T-cell (primary cell): Measurements from ENCODE around the gene MTA1. TPM values are rescaled to one million over a fixed set of nuclear protein-coding genes. Genes with fewer than 3 reads are reported as not detected.

Source experiments
- ATAC-seq, 4 experiments: fragments of 200-7000 bp in 3 of 4; fragments of 150-1000 bp in 1 of 4; cut with Tn5 transposase; replicated peaks in 1 of 4; 1 replicate in 3 of 4; 2 replicates in 1 of 4; pipeline ENCODE4 v1.10.0; 2021; ENCODE audit warnings: moderate library complexity in 3 of 4, mild to moderate bottlenecking in 2 of 4, moderate number of reproducible peaks in 1 of 4
- CTCF ChIA-PET, 2 donors: fragments of 300-600 bp; sonication (Branson Sonifier 250); formaldehyde crosslinking; loops; one replicate each; lab custom pipeline; 2022; ENCODE audit warnings: antibody characterized with exemption in 2 of 2; lab: Charles Lee
- POLR2A ChIA-PET, 2 donors: fragments of 300-600 bp; sonication (Branson Sonifier 250); formaldehyde crosslinking; loops; one replicate each; lab custom pipeline; 2022; ENCODE audit warnings: antibody characterized with exemption in 2 of 2; lab: Charles Lee
- DNase-seq, 35 experiments: peaks; one replicate each; pipeline versions ENCODE4 v3.0.0 to v3.0.0-alpha.2; 2013 to 2023
- H3K27ac ChIP-seq: one replicate; pipeline ENCODE4 v1.5.1; 2013; ENCODE audit warnings: low read length
- H3K27me3 ChIP-seq, 2 experiments: replicated peaks in 1 of 2; 1 replicate in 1 of 2; 2 replicates in 1 of 2; pipeline versions ENCODE4 v1.6.1 to v1.7.0; 2013; ENCODE audit warnings: low read length in 1 of 2, mixed read lengths in 1 of 2; ENCODE audit not compliant: control insufficient read depth in 2 of 2, insufficient read depth in 2 of 2; ENCODE audit errors: extremely low read depth in 1 of 2
- H3K36me3 ChIP-seq, 2 donors: 1 replicate in 1 of 2; 2 replicates in 1 of 2; pipeline versions ENCODE4 v1.6.1 to v1.7.0; 2013; ENCODE audit warnings: low read length in 1 of 2; ENCODE audit not compliant: control insufficient read depth in 2 of 2, insufficient read depth in 1 of 2; ENCODE audit errors: extremely low read depth in 1 of 2
- H3K4me1 ChIP-seq, 2 experiments: 1 replicate in 1 of 2; 2 replicates in 1 of 2; pipeline versions ENCODE4 v1.6.1 to v1.7.0; 2013; ENCODE audit warnings: low read length in 2 of 2, mixed read lengths in 1 of 2; ENCODE audit not compliant: insufficient read depth in 2 of 2, control insufficient read depth in 1 of 2; ENCODE audit errors: extremely low read depth in 1 of 2
- H3K4me3 ChIP-seq, 2 donors: 1 replicate in 1 of 2; 2 replicates in 1 of 2; pipeline versions ENCODE4 v1.5.1 to v1.7.0; 2013; ENCODE audit warnings: mild to moderate bottlenecking in 2 of 2, low read length in 1 of 2, moderate library complexity in 1 of 2; ENCODE audit not compliant: control insufficient read depth in 1 of 2; ENCODE audit errors: extremely low read depth in 1 of 2
- H3K9me3 ChIP-seq: 2 replicates; pipeline ENCODE4 v1.7.0; 2013
- H3K27ac Mint-ChIP-seq, 2 donors: one replicate each; pipeline ENCODE4 v1.8.0; 2020 to 2021; ENCODE audit warnings: mild to moderate bottlenecking in 2 of 2, mixed read lengths in 2 of 2
- H3K27me3 Mint-ChIP-seq, 2 donors: one replicate each; pipeline ENCODE4 v1.8.0; 2021 to 2022; ENCODE audit warnings: mixed read lengths in 2 of 2
- H3K36me3 Mint-ChIP-seq: one replicate; pipeline ENCODE4 v1.8.0; 2021; ENCODE audit warnings: mixed read lengths
- H3K4me1 Mint-ChIP-seq, 3 donors: one replicate each; pipeline ENCODE4 v1.8.0; 2020 to 2022; ENCODE audit warnings: mixed read lengths in 3 of 3, mild to moderate bottlenecking in 1 of 3
- H3K4me3 Mint-ChIP-seq, 3 donors: one replicate each; pipeline ENCODE4 v1.8.0; 2020 to 2022; ENCODE audit warnings: mild to moderate bottlenecking in 3 of 3, mixed read lengths in 3 of 3, moderate library complexity in 3 of 3
- H3K9me3 Mint-ChIP-seq, 3 donors: one replicate each; pipeline ENCODE4 v1.8.0; 2020 to 2022; ENCODE audit warnings: mixed read lengths in 3 of 3
- WGBS: methylation state at CpG from one replicate; pipeline ENCODE4 v1.1.5; 2013; ENCODE audit warnings: missing lambda C conversion rate; ENCODE audit not compliant: insufficient coverage; 5-methylcytosine and 5-hydroxymethylcytosine counted together
- total RNA-seq, 35 experiments: library from RNA in 6 of 35; stranded (reverse) in 6 of 35; fragments of 120-200 nt in 1 of 35; gene quantifications; one replicate each; pipeline versions ENCODE4 v1.2.1 to v1.2.4 and lab custom pipeline; 2013 to 2026

The MTA1 gene
- total RNA-seq, 5 donors from 2014 or later (not counting 1 experiment from before 2014, with no cell fraction given) = 111 to 152 (median 141) TPM

DNA sequence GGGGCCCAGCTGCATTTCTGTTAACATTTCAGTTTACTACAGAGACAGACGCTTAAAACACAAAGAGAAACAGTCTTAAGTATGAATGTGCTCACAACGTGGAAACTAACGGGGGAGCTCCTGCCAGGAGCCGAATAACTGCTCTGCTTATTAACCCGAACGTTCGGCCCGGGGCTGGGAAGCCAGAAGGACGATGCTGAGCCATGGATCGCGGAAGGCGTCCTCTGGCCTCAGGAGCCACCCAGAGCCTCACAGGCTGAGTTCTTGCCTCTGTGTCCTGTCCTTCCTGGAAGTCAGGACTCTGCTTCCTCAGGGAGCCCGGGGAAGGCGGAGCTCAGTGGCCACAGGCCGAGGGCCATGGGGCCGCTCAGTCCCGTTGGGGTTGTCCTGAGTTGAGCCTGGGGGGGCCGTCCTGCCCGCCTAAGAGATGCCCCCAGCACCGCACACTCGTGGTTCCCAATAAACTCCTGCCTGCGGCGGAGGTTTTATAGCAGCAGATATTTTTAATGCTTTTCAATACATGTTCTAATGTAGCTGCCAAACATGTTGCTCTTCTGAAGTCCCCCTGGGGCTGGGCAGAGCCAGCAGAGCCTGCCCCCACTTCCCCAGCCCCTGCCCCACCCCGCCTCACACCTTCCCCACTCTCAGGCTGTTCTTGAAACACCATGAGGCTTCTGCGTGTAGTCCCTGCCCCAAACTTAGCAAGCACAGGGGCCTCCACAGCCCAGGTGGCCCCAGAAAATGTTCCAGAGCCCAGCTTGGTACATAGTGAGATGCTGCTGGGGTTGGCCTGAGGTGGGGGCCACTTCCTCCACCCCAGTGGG, 24.7 kb upstream of the MTA1 start:
- no peak for ATAC-seq
- Histone ChIP-seq H3K27me3 (no peaks in the 10 kb centered on the region), H3K4me3 (no peak overlapping the region), H3K36me3 (no peaks in the 10 kb centered on the region), H3K27ac (no peak overlapping the region), H3K4me1 (peaks cover 6 to 27% of the 10 kb centered on the region in 2 experiments), H3K9me3 (no peaks in the 10 kb centered on the region)
- POLR2A ChIA-PET = no interaction called here
- Mint-ChIP-seq H3K4me1 (peaks cover 5 to 18% (median 14%) of the 10 kb centered on the region in 3 donors), H3K27ac (no peak overlapping the region), H3K27me3 (no peaks in the 10 kb centered on the region), H3K36me3 (no peaks in the 10 kb centered on the region), H3K9me3 (no peaks in the 10 kb centered on the region), H3K4me3 (no peak overlapping the region)
- no peak for DNase-seq
- CTCF ChIA-PET = no interaction called here
- 88% methylated on average over 23 of the region's 25 CpGs for WGBS

GRCh38 chr14:105395538-105395854, 24.1 kb upstream of the MTA1 start:
- H3K4me1 Mint-ChIP-seq = peaks cover 10 to 17% (median 15%) of the 10 kb centered on the region in 3 donors
- ChIA-PET POLR2A (no interaction called here), CTCF (no interaction called here)
- H3K4me3 Mint-ChIP-seq = no peak overlapping the region
- DNase-seq (no peak), ATAC-seq (no peak)
- Histone ChIP-seq H3K9me3 (no peaks in the 10 kb centered on the region), H3K27ac (no peak overlapping the region), H3K27me3 (no peaks in the 10 kb centered on the region), H3K36me3 (peaks cover 0 to 2% of the 10 kb centered on the region in 2 donors), H3K4me3 (no peak overlapping the region), H3K4me1 (peaks cover 6 to 25% of the 10 kb centered on the region in 2 experiments)
- peaks cover 4% of the 10 kb centered on the region for H3K36me3 Mint-ChIP-seq
- peaks cover 0 to 4% (median 2%) of the 10 kb centered on the region in 3 donors for H3K9me3 Mint-ChIP-seq
- no peaks in the 10 kb centered on the region for H3K27me3 Mint-ChIP-seq
- H3K27ac Mint-ChIP-seq = no peak overlapping the region
- WGBS = 98% methylated on average over 6 of the region's 8 CpGs

DNA sequence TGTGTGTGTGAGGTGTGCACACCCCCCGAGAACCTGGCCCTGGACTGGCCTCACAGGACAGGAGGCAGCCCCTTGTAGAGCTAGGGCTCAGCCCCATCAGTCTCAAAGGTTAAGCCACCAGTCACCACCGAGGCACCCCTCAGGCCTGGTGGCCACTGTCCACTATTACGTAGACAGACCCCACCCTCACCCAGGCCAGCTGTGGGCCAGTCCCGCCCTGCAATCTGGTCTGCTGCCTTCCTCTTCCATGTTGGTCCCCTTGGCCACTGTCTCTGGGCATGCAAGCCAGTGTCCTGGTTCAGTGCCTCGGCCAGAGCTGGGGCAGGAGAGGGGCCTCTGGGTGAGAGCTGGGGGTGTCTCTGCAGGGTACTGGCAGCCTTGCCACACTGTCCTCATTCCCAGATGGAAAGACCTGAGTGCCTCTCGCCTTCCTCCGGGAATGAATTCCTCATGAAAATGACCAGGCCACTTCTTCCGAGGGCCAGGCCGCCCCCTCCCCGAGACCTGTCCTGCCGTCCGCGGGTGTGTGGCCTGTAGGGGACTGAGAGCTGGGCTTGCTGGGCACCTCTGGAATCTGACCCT, 22.2 kb upstream of the MTA1 start:
- WGBS = 94% methylated on average over 10 of the region's 13 CpGs
- ATAC-seq (no peak), DNase-seq (no peak)
- H3K4me1 ChIP-seq = peaks cover 6 to 25% of the 10 kb centered on the region in 2 experiments
- H3K36me3 ChIP-seq = peaks cover 0 to 10% of the 10 kb centered on the region in 2 donors
- H3K9me3 ChIP-seq = no peaks in the 10 kb centered on the region
- no peaks in the 10 kb centered on the region for H3K27me3 ChIP-seq
- H3K4me3 ChIP-seq = peak overlapping the region; percentile 66 to 74
- Mint-ChIP-seq H3K27me3 (no peaks in the 10 kb centered on the region), H3K4me3 (peak overlapping the region; percentile 73 to 76 (median 74)), H3K9me3 (peaks cover 2 to 11% (median 9%) of the 10 kb centered on the region in 3 donors), H3K36me3 (peaks cover 15% of the 10 kb centered on the region), H3K27ac (peak overlapping the region; percentile 82 to 89), H3K4me1 (peaks cover 13 to 22% (median 15%) of the 10 kb centered on the region in 3 donors)
- peak overlapping the region; percentile 72 for H3K27ac ChIP-seq
- CTCF ChIA-PET = no interaction called here
- POLR2A ChIA-PET = interaction anchor here in 1 of 2 donors (0.7 kb wide), 1 partner anchor 266 kb away, joined by 6 read pairs; no protein-coding TSS in a partner anchor

DNA sequence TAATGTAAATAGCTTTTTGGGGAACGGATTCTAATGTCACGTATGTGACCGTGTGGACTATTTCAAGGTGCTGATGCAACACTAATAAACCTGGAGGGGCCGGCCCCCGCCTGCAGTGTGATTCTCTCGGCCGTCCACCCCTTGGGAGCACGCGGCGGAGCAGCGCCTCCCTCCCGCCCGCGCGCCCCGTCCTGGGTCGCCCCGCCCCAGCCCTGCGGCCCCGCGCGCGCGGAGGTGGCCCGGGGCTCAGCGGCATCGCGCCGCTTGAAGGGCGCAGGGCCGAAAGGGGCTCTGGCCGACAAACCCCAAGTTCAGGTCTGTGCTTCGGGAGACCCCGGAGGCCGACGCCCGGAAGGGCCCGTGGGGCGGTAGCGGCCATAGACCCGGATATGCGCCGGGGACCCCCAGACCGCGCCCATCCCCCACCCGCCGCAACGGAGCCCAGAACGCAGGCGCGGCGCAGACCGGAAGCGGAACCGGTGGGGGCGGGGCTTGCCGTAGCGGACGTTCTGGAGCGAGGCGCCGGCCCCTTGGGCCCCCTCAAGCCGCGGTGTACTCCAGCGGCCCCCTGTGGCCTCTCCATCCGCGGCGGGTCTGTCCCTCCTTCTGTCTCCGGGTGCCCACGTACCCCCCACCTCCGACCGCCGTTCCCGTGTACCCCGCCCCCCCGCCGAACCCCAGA, 21.4 kb upstream of the MTA1 start, which contains the start of gene TEX22:
TEX22 (plus strand) TSS at position 495 of the 682 bp plus-strand sequence. CDS start 803 bp downstream, outside the sequence.
- peaks cover 8 to 25% of the 10 kb centered on the region in 2 experiments for H3K4me1 ChIP-seq
- ATAC-seq = peak; percentile 87 to 91 (median 89)
- no peaks in the 10 kb centered on the region for H3K27me3 ChIP-seq
- POLR2A ChIA-PET = interaction anchor here in 1 of 2 donors (1.0 kb wide), 1 partner anchor 93 kb away, joined by 11 read pairs; no protein-coding TSS in a partner anchor
- peak; percentile 51 to 92 (median 80) for DNase-seq
- H3K27ac ChIP-seq = peak within 1 kb of the TSS; percentile 72
- H3K4me3 Mint-ChIP-seq = peak within 1 kb of the TSS; percentile 74 to 81 (median 80)
- CTCF ChIA-PET = no interaction called here
- peaks cover 19 to 26% (median 19%) of the 10 kb centered on the region in 3 donors for H3K4me1 Mint-ChIP-seq
- WGBS = under 1% methylated on average over 72 of the region's 77 CpGs
- peak within 1 kb of the TSS; percentile 82 to 89 for H3K27ac Mint-ChIP-seq
- peak within 1 kb of the TSS; percentile 71 to 74 for H3K4me3 ChIP-seq
- no peaks in the 10 kb centered on the region for H3K27me3 Mint-ChIP-seq
- peaks cover 0 to 10% of the 10 kb centered on the region in 2 donors for H3K36me3 ChIP-seq
- no peaks in the 10 kb centered on the region for H3K9me3 ChIP-seq
- H3K36me3 Mint-ChIP-seq = peaks cover 15% of the 10 kb centered on the region
- H3K9me3 Mint-ChIP-seq = peaks cover 2 to 14% (median 11%) of the 10 kb centered on the region in 3 donors

GRCh38 chr14:105398726-105399465, 20.7 kb upstream of the MTA1 start:
- H3K9me3 ChIP-seq = no peaks in the 10 kb centered on the region
- Mint-ChIP-seq H3K36me3 (peaks cover 15% of the 10 kb centered on the region), H3K4me1 (peaks cover 19 to 27% (median 23%) of the 10 kb centered on the region in 3 donors), H3K27me3 (no peaks in the 10 kb centered on the region), H3K9me3 (peaks cover 2 to 14% (median 11%) of the 10 kb centered on the region in 3 donors), H3K4me3 (peak overlapping the region; percentile 74 to 81 (median 80)), H3K27ac (peak overlapping the region; percentile 74 to 82)
- peak overlapping the region; percentile 60 for H3K27ac ChIP-seq
- H3K4me3 ChIP-seq = peak overlapping the region; percentile 71 to 74
- 18% methylated on average over 38 of the region's 41 CpGs for WGBS
- H3K4me1 ChIP-seq = peaks cover 13 to 25% of the 10 kb centered on the region in 2 experiments
- DNase-seq (peak in 7 of 35 experiments; percentile 8 to 35 (median 19)), ATAC-seq (peak; percentile 35 to 54 (median 42))
- peaks cover 0 to 10% of the 10 kb centered on the region in 2 donors for H3K36me3 ChIP-seq
- H3K27me3 ChIP-seq = no peaks in the 10 kb centered on the region
- ChIA-PET POLR2A (interaction anchor here in 1 of 2 donors (1.0 kb wide), 1 partner anchor 93 kb away, joined by 11 read pairs; no protein-coding TSS in a partner anchor), CTCF (no interaction called here)
